ENCODE measurements around the gene NUMA1. TPM values are rescaled to one million over a fixed set of nuclear protein-coding genes. Genes with fewer than 3 reads are reported as not detected.

The NUMA1 gene
- total RNA-seq, 1 experiment from 2014 or later: 145 TPM

- Histone ChIP-seq H3K27ac (ENCODE audit: low read length) (no peak overlapping the region), H3K4me1 (ENCODE audit: control insufficient read depth, insufficient read depth, low read length) (0 out of 2 replicates have a peak, but pooled peaks cover 2% of the 10 kb centered on the region), H3K36me3 (ENCODE audit: control insufficient read depth, insufficient read depth, low read length) (peaks cover 13% of the 10 kb centered on the region), H3K9me3 (ENCODE audit: control insufficient read depth, insufficient read depth, low read depth, low read length) (no peaks in the 10 kb centered on the region), H3K27me3 (ENCODE audit: control insufficient read depth, insufficient read depth, low read length) (no peaks in the 10 kb centered on the region), H3K4me3 (ENCODE audit: low read depth in 2 of 2, low read length in 2 of 2) (no peak overlapping the region)
- in situ Hi-C loops (cut with HindIII; ENCODE audit: low pct_unique_long_range_greater_than_20kb, low sequenced_read_pairs): no loop called here
- no peak for ATAC-seq
- DNase-seq (ENCODE audit: low read depth, low spot score): no peak
- intact Hi-C loops (cut with micrococcal nuclease; ENCODE audit: unreplicated experiment): loop anchor here (2.0 kb wide), 2 partner anchors 69 to 159 kb away; no protein-coding TSS in a partner anchor
- no TSS peak for BruUV-seq (replicated peaks)
- no peak for TF ChIP-seq SIN3A (IDR thresholded peaks at IDR 0.05; ENCODE audit: borderline replicate concordance, insufficient read depth, low read depth, low read length)
- TF ChIP-seq POLR2AphosphoS5 (IDR thresholded peaks at IDR 0.05; ENCODE audit: low read depth, low read length): no peak
- no peak for TF ChIP-seq CTCF (IDR thresholded peaks at IDR 0.05)
- TF ChIP-seq TCF7L2 (IDR thresholded peaks at IDR 0.05; ENCODE audit: low read depth, low read length): no peak
- no peak for TF ChIP-seq REST (IDR thresholded peaks at IDR 0.05; ENCODE audit: insufficient read depth in 1 of 2, low read depth in 2 of 2, low read length in 1 of 2)
- POLR2A ChIA-PET: interaction anchor here (0.7 kb wide), 1 partner anchor 161 kb away, joined by 3 read pairs; no protein-coding TSS in a partner anchor
- CTCF ChIA-PET: interaction anchor here (0.7 to 2.0 kb wide), 10 partner anchors 11 to 235 kb away, joined by 3 to 25 read pairs (median 6); no protein-coding TSS in a partner anchor
Measured at GRCh38 chr11:72024069-72024754, 56.1 kb downstream of the NUMA1 start.

- intact Hi-C loops (cut with micrococcal nuclease; ENCODE audit: unreplicated experiment) (no loop called here), in situ Hi-C loops (cut with HindIII; ENCODE audit: low pct_unique_long_range_greater_than_20kb, low sequenced_read_pairs) (no loop called here)
- peaks cover 20% of the 10 kb centered on the region for H3K36me3 ChIP-seq (ENCODE audit: control insufficient read depth, insufficient read depth, low read length)
- no peak for TF ChIP-seq TCF7L2 (IDR thresholded peaks at IDR 0.05; ENCODE audit: low read depth, low read length)
- no peak for TF ChIP-seq SIN3A (IDR thresholded peaks at IDR 0.05; ENCODE audit: borderline replicate concordance, insufficient read depth, low read depth, low read length)
- no peak for TF ChIP-seq REST (IDR thresholded peaks at IDR 0.05; ENCODE audit: insufficient read depth in 1 of 2, low read depth in 2 of 2, low read length in 1 of 2)
- no peak for TF ChIP-seq POLR2AphosphoS5 (IDR thresholded peaks at IDR 0.05; ENCODE audit: low read depth, low read length)
- no peak for TF ChIP-seq CTCF (IDR thresholded peaks at IDR 0.05)
- 0 out of 2 replicates have a peak, but pooled peaks cover 2% of the 10 kb centered on the region for H3K4me1 ChIP-seq (ENCODE audit: control insufficient read depth, insufficient read depth, low read length)
- POLR2A ChIA-PET: no interaction called here
- ATAC-seq (no peak), DNase-seq (ENCODE audit: low read depth, low spot score) (no peak)
- H3K4me3 ChIP-seq (ENCODE audit: low read depth in 2 of 2, low read length in 2 of 2): no peak overlapping the region
- no TSS peak for BruUV-seq (replicated peaks)
- no peaks in the 10 kb centered on the region for H3K9me3 ChIP-seq (ENCODE audit: control insufficient read depth, insufficient read depth, low read depth, low read length)
- no peak overlapping the region for H3K27ac ChIP-seq (ENCODE audit: low read length)
- H3K27me3 ChIP-seq (ENCODE audit: control insufficient read depth, insufficient read depth, low read length): no peaks in the 10 kb centered on the region
- CTCF ChIA-PET: no interaction called here
Measured at GRCh38 chr11:72023335-72023734, 57.0 kb downstream of the NUMA1 start.
